Retinal pigment epithelial cell (primary cell): ENCODE results near the gene CHMP2B.

Source experiments
- DNase-seq: peaks from one replicate; pipeline ENCODE4 v3.0.0-alpha.2; 2010; ENCODE audit warnings: low read depth
- H3K4me3 ChIP-seq: 2 replicates; pipeline ENCODE4 v1.5.1; 2011; ENCODE audit warnings: mild to moderate bottlenecking, low read length, control low read depth, moderate library complexity
- CTCF ChIP-seq: conservative IDR thresholded peaks from 2 replicates; pipeline ENCODE4 v1.5.1; 2011; ENCODE audit warnings: low read depth, low read length, control low read depth, inconsistent platforms

CHMP2B gene

DNA sequence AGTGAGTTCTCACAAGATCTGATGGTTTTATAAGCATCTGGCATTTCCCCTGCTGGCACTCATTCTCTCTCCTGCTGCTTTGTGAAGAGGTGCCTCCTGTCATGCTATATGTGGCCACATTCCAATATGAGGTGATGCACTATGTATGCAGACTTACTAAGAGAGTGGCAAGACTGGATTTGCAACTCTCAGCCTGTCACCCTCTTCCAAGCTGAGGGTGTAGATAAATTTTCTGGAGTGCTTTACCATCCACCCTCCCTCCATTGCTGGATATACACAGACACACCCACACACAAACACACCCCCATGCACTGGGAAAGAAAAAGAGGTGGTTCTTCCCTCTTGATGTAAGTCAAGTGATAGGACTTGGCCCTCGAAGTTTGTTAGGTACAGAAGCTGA, 30.2 kb upstream of the CHMP2B start:
- TF ChIP-seq CTCF, result no peak
- no peak overlapping the region for H3K4me3 ChIP-seq
- no peak for DNase-seq

DNA sequence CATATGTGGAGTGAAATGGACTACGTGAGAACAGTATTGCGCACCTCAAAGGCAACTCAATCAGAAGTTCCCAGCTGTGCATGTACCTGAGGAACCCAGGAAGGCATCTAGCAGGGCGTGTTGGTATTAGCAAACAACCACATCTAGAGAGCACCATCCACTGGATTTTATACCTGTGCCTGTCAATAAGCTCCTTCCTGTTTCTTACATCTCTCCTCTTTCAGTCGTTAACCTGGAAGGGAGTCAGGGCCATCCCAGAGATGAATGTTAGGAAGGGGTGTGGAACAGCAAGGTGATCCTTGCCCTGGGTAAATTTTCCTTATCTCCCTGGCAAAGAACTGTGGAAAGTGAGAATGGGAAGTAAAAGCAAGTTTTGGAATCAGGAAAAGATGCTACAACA, 29.6 kb upstream of the CHMP2B start:
- no peak overlapping the region for H3K4me3 ChIP-seq
- DNase-seq, result no peak
- TF ChIP-seq CTCF, result no peak

- TF ChIP-seq CTCF, result no peak
- DNase-seq, result no peak
- H3K4me3 ChIP-seq, result no peak overlapping the region
Measured at GRCh38 chr3:87198774-87199173, 28.3 kb upstream of the CHMP2B start.

GRCh38 chr3:87199628-87200027, 27.5 kb upstream of the CHMP2B start:
- no peak for DNase-seq
- H3K4me3 ChIP-seq, result no peak overlapping the region
- no peak for TF ChIP-seq CTCF

DNA sequence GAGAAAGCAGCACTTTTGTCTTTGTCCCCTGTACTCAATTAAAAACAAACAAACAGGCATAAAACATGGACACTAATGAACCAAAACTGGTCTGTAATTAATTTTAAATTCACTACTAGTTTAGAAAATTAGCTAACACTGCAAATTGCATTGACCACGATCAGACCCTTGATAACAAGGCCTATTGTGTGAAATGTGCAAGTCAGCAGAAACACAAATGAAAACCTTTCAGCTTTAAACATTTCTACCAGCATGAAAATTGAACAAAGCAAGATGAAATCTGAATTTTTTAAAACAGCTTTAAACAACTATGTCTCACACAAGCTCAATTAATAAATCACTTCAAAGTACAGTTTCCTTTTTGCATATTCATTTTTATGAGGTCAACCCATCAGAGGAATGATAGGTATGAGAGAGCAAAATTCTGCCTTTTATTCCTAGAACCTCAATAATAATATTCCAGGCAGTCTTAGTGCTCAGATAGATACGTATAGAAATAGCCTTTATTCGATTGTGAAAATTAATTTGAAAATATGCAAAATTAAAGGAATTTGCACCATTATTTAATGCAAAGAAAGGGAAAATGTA, 27.0 kb upstream of the CHMP2B start:
- no peak overlapping the region for H3K4me3 ChIP-seq
- DNase-seq, result no peak
- TF ChIP-seq CTCF, result no peak

- no peak overlapping the region for H3K4me3 ChIP-seq
- no peak for TF ChIP-seq CTCF
- DNase-seq, result no peak
Measured at GRCh38 chr3:87201727-87202126, 25.4 kb upstream of the CHMP2B start.

- no peak overlapping the region for H3K4me3 ChIP-seq
- no peak for DNase-seq
- no peak for TF ChIP-seq CTCF
Measured at GRCh38 chr3:87203809-87204208, 23.3 kb upstream of the CHMP2B start.
